HG03280 (cell line): ENCODE data around the gene ACBD6.
A peak's percentile ranks its signal among the peaks of the same experiment; 100 is the strongest.

Source experiments
- ATAC-seq: cut with Tn5 transposase; IDR thresholded peaks from one replicate; pipeline ENCODE4 v1.9.1; 2021; ENCODE audit warnings: mild to moderate bottlenecking, moderate library complexity; ENCODE audit not compliant: unreplicated experiment

Gene ACBD6

DNA sequence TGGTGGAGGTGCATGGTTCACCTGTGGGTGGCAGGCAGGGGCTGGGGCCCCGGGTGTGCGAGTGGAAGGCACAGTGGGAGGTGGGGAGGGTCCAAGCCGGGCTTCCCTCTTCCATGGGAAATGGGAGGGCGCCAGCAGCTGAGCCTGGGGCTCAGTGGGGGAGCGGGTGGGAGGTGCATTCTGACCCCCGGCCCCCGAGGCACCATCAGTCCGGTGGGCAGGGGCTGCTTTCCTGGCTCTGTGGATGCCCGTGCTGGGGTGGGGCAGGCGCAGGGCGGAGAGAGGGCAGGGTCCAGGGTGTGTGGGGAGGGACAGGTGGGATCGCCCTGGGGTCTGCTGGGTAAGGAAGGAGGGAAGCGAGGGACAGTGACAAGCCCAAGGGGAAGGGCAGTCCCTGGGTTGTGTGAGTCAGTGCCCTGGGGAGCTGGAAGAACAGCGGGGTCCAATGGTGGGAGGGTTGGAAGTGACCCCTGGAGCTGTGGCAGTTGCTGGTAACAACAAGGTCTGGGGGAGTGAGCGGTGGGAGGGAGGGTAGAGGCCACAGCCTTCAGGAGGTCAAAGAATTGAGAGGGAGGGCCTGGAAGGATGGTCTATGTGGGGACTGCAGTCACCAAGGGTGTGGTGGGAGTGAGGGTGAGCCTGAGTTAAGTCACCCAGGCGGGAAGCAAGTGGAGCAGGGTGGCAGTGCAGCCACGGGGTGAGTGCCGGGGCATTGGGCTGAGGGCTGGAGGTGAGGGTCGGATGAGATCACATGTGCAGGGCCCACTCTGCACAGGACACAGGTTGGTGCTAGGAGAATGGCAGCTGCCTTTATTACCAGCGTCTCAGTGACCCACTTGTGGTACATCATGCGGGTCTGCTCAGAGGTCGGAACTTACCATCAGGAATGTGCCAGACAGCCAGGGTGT is 242.7 kb downstream of the ACBD6 start:
- no peak for ATAC-seq

DNA sequence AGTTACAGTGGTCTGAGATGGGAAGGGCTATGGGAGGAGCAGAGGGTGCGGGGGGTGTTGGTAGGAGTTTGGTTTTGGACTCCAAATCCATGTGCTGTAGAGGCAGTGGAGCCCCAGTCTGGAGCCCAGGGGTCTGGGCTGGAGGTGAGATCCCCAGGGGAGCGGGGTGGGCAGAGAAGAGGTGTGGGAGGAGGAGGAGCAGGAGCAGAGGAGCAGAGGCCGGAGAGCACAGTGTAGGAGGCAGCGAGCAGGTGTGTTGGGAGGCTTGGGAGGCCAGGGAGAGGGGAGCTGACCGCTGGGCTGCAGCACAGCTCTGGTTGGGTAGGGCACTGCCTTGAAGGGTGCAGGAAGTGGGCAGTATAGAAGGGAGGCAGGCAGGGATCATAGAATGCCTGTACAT is 243.4 kb downstream of the ACBD6 start:
- no peak for ATAC-seq

DNA sequence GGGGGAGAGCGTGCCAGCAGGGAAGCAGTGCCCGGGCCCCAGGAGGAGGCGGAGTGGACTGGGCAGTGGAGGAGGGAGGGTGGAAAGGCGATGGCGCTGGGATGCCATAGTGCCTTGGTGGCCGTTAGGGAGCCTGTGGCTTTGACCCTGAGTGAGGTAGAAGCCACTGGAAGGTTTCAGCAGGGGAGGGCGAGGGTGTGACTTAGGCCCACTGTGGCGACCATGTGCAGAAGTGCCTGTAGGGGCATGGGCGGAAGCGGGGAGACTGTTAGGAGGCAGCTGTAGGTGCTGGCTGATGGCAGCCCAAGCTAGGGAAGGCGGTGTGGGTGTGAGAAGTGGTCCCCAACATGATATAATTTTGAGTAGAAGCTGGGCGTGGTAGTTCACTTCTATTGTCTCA is 244.1 kb downstream of the ACBD6 start:
- no peak for ATAC-seq

DNA sequence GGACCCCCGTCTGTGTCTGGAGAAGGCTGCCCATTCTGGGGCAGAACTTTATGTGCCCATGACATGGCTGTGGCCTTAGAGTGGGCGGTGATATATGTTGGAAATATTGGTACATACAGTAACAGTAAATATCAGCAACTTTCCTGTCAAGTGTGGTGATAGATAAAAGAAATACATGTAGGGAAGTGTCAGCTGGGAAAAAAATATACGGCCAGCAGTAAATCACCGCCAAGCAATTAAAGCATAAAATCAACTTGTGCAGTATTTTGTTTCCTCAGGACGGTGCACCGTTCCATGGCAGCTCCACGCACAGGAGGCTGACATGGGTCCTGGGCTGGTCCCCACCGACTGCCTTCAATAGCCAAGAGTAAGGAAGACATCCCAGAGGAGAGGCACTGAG is 244.9 kb downstream of the ACBD6 start:
- ATAC-seq: no peak

GRCh38 chr1:180257028-180257386 is 245.4 kb downstream of the ACBD6 start:
- ATAC-seq: no peak

GRCh38 chr1:180256341-180257027 is 245.9 kb downstream of the ACBD6 start:
- no peak for ATAC-seq

- no peak for ATAC-seq
Observed at GRCh38 chr1:180255536-180256340, 246.6 kb downstream of the ACBD6 start.

- no peak for ATAC-seq
Observed at GRCh38 chr1:180254854-180255253, 247.5 kb downstream of the ACBD6 start.

- no peak for ATAC-seq
Observed at GRCh38 chr1:180254496-180254819, 247.9 kb downstream of the ACBD6 start.

- ATAC-seq: no peak
Observed at GRCh38 chr1:180253585-180254495, 248.5 kb downstream of the ACBD6 start.

GRCh38 chr1:180252638-180253536 is 249.5 kb downstream of the ACBD6 start:
- ATAC-seq: peak; percentile 74

DNA sequence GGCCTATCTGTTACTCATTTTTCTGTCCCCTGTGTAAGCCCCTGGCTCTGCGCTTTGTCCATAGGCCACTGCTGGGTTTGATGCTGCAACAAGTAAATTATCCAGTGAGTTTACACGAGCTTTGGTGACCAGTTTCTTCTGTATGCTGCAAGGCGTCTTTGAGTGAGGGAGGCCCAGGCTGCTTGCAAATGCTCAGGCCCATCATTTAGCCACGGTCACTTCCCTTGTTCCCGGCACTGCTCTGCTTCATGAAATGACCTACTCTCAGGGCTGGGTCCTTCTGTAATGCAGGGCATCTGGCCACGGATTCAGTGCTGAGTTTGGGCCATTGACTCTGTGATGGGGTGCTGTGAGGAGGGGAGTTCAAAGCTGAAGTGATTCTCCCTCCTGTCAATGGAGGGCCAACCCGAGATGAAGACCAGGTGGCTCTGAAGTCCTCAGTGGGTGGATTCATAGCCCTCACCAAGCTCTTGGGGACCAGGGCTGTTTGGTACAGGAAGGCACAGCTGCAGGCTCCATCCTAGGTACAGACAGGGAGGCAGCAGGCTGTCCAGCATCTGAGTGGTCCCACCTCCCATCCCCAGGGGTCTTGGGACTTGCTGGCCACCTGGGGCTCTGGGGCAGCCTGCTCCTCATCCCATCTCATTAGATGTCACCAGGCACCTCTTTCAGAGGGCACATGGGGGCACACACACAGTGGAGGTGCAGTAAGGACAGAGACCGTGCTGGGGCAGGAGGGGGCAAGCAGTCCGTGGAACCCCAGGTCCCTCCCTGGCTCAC is 250.7 kb downstream of the ACBD6 start:
- no peak for ATAC-seq

GRCh38 chr1:180250883-180251509 is 251.4 kb downstream of the ACBD6 start:
- ATAC-seq: no peak

DNA sequence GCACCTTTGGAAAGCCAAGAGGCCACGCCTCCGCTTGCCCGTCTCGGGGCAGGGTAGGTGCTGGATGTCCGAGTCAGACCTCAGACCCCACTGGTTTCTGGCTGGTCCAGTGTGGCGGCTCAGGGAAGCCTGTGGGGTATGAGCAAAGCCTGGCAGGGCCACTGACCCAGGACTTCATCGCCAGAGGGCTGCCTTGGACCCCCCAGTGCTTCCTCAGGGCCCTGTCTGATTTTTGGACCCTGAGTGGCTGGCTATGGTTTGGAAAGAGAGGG is 251.9 kb downstream of the ACBD6 start:
- no peak for ATAC-seq

- ATAC-seq: no peak
Observed at GRCh38 chr1:180249725-180250498, 252.5 kb downstream of the ACBD6 start.

- ATAC-seq: no peak
Observed at GRCh38 chr1:180248731-180249681, 253.4 kb downstream of the ACBD6 start.

- ATAC-seq: no peak
Observed at GRCh38 chr1:180248176-180248575, 254.2 kb downstream of the ACBD6 start.
